ENCODE measurements around the gene PSMB5. TPM values are rescaled to one million over a fixed set of nuclear protein-coding genes. Genes with fewer than 3 reads are reported as not detected.

PSMB5 gene
- 267 and 297 TPM in 2 replicates for total RNA-seq (2014; rRNA removed; shearing (Covaris generic))

DNA sequence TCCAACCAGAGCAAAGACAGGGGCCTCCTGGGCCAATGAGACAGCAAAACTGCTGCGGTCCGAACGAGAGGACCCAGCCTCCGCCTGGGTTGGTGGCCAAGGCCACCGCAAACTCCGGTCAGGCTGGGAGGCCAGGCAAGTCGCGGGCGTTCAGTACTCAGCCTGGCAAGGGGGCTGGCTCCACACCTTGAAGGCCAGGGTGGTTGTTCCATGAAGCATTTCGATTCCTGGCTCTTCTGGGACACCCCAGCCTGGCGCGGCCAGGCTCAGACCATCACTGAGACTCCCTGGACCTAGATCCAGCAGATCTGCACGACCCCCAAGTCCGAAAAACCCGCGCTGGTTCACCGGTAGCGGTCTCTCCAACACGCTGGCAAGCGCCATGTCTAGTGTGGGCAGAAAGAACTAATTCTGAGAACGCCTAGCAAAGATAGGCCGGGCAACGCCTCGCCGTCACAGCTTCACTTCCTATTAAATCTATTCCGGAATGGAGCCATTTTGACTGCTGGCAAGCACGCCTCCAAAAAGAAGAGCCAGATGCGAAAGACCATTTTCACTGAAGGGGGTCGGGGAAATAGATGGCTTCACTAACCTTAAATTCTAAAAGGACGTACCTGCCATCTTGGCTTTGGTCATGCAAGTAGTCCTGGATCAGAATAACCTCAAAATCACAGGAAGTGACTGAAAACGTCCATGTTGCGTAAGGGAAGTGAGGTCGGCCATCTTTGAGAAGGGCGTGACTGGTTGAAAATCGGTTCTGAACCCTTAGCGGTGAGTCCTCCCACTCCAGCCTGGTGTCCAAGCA lies at the start of gene PSMB5:
Gene PSMB5 (minus strand): TSS at position 403 of the 805 bp plus-strand sequence. CDS start 19 bp downstream, at position 384.
- DNase-seq (ENCODE audit: low read depth), result peak; percentile 96

DNA sequence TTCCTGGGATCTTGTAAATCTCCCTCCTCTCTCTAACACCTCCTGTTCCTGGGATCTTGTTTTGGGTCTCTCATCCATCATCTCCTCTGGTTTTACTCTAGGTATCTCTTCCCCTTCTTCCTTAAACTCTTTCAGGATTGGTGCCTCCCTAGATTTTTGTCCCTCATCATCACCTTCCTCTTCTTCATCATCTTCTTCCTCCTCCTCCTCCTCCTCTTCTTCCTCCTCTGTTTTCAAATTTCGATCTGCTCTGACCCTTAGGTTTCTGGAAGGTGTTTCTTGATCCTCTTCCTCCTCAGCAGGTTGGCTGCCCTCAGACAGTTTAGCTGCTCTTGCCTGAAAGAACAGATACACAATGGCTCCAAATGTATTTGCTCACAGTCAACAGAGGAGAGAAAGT lies 45.8 kb upstream of the PSMB5 start:
- no peak for DNase-seq (ENCODE audit: low read depth)

DNA sequence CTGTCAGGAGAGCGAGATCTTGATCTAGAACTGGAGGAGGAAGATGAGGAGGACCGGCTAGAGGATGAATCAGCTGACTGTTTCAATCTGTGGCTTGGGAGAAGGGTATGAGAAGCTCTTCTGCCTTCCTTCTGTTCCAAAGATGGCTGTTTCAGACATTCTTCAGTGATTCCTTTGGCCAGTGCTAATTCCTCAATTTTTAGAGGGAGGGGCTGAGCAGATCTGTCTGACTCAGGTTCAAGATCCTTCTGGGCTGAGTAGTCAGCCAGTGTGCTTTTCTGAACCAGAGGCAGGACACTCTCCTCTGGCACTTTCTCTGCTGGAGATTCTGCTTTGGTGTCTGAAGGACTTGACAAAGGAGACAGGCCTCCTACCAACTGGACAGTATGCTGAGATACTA lies 45.0 kb upstream of the PSMB5 start:
- peak; percentile 21 for DNase-seq (ENCODE audit: low read depth)

DNA sequence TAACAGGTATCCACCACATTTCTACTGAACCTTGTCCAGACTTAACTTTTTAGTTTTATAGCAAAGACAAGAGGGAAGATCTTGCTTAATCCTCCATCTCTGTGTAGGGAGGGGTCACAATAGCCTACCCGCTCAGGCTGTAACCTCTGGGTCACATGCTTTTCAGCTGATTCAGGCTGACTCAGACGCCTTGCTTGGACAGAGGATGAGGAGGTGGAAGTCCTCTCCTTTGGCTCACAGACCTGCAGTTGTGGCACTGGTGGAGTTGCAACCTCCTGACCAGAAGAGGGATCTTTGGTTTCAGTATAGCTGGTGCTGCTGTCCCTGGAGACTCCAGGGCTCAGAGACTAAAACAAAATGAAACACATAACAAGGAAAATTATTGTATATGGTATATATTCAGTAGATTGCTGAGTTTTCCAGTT lies 44.0 kb upstream of the PSMB5 start:
- peak; percentile 96 for DNase-seq (ENCODE audit: low read depth)

DNA sequence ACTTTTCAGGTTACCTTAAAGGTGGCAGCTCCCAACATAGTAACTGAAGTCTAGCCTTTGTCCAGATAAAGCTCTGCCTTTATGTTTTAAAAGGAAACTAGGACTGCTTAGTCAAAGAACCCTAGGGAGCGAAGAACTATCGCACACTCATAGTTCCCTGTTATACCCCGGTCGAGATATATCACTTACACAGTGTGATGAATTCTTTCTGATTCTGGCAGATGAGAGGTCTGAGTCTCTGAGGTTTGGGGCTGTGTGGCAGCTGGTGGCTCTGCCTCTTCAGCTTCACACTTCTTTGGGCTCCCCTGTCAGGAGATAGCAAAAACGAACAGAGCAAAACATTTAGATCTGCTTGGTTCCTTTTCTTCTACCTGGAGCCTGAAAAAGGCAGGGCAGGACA lies 43.3 kb upstream of the PSMB5 start:
- DNase-seq (ENCODE audit: low read depth), result no peak

DNA sequence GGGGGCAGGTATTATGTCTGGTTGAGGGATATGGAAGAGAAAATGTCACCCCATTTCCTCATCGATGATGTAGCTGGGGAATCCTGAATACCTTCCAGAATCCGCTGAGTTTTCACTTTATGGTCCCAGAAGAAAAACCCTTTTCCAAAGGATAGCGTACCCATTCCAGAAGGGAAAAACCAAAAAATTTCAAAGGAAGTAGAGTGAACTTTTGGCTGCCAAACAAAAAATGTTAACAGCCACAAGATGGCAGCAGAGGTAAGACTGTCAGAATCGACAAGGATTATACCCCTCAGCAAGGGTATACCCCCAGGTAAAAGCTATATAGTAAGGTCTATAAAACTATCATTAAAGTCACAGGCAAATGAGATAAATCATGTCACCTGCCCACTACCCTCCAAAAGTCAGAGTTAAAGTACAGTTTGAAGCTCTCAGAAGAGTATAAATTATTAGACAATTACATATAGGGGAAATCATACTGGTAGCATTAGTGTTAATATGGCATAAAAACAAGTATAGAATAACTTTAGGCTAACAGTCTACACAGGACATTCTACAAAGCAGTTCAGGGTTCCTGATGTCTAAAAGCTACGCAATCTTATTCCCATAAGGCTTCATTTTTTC lies 42.2 kb upstream of the PSMB5 start:
- DNase-seq (ENCODE audit: low read depth), result peak; percentile 34

DNA sequence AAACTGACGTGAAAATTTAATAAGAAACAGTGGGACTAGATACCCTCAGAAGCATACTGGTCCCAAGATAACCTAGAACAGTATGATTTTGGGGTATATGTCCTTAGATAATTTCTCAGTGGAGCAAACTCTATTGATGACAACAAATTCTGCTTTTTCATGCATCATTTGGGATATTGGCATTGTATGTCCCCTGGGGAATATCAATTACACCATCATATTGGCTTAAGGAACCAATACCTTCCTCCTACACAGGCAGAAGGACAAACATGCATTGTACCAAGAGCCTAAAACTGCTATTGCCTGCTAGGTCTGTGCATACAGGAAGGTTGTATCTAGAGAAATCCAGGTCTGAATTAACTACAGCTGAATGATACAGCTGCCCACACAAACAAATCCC lies 40.2 kb upstream of the PSMB5 start:
- DNase-seq (ENCODE audit: low read depth), result no peak

DNA sequence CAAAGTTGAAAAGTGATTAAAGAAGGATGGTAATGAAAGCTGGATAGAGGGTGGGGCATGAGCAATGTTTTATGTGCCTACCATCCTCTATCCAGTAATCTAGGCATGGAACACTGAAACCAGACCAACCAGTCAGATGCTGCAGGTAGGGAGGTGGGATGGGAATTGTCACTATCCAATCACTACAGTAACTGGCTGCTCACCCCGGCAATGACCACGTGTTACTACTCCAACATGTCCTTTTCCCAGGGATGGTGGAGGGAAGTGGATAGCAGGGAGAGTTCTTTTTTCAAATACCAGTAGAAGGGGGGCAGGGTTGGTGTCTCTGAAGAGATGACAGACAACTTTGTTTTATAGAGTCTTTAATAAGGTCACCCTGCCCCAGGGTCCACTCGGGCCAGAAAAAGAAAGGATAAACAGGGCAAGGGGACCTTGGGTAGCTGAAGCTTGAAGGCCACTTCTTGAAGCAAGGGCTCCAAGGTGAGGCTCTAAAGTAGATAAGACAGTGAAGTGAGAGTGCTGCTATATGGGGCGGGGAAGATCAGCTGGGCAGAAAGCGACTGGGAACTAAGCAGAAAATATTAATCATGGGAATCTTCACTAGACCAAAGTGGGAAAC lies 37.3 kb upstream of the PSMB5 start:
- peak; percentile 43 for DNase-seq (ENCODE audit: low read depth)

DNA sequence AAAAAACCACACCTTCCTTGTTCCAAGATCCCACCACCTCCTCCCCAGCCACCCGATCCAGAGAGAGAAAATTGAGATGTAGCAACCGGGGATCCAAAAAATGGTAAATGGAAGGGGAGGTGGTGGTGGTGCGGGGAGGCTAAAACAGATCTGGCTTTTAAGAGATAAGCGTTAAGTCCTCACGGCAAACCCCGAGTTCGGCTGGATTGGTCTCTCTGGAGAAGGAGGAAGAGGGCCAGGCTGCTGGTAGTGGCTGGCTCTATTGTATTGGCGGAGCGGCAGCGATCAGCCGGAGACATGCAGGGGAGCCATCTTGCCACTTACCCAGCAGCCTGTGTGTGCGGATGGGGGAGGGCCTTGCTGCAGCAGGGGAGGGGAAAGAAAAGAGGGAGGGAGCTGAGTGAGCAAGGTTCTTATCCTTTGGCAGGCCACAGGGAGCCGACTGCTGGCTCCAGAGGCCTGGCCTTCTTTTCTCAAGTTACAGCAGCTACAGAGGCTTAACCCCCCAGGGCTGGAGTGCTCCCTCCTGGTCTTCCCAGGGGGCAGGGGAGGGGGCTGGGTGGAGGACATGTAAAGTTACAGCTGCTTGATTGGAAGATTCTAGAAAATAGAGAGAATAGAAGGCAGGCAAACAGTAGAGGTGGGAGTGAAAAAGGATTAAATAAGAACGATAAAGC lies 36.7 kb upstream of the PSMB5 start:
- DNase-seq (ENCODE audit: low read depth), result peak; percentile 90

DNA sequence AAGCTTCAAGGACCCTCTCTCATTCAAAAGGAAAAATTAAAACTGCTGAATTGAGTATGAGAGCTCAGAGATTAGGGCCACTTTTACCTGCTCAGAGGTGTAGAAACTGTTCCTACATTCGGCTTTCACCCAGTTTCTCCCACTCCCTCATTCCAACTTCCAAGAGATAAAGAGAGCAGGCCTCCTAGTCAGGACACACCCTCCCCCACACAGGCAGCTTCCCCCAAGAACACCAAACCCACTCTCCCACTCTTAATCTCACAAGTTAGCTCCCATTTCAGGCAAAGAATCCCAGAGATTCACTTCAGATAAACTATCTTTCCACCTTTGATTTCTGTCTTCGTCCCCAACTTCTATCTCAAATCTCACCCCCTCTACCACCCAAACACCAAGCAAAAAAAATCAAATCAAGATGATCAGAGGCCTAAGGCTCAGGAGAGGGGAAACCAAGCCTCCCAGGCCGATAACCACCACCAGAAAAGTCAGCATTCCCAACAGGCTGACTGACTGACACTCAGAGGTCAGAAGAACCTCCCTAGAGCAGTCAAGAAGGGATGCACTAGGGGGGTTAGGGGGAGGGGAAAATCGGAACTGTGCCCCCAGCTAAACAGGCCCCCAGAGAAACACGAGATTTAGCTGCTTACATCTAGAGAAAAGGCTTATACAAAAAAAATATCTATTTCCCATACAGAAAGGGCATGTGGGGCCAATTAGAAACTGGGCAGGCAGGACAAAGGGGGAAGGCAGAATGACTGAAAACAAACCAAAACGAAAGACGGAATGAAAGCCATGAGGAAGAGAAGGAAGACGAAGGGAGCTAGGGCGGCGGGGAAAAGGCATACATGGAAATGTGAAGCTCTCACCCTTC lies 35.8 kb upstream of the PSMB5 start:
- DNase-seq (ENCODE audit: low read depth), result no peak

DNA sequence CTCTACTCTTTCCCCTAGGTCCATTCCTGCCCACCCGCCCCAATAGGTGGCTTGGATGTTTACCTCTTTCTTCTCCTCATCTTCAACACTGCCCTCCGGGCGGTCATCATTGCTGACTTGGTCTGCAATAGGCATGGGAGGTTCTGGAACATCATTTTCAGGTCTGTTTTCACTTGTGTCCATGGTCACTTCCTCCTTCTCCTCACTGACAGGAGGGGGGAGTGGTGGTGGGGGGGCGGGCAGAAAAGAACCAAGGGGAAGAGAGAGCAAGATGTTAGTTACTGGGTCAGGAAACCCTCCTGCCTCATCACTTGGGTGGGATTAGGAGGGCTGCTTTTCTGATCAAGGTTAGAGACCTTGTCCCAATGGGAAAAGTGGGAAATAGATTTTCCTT lies 34.7 kb upstream of the PSMB5 start:
- DNase-seq (ENCODE audit: low read depth), result no peak

DNA sequence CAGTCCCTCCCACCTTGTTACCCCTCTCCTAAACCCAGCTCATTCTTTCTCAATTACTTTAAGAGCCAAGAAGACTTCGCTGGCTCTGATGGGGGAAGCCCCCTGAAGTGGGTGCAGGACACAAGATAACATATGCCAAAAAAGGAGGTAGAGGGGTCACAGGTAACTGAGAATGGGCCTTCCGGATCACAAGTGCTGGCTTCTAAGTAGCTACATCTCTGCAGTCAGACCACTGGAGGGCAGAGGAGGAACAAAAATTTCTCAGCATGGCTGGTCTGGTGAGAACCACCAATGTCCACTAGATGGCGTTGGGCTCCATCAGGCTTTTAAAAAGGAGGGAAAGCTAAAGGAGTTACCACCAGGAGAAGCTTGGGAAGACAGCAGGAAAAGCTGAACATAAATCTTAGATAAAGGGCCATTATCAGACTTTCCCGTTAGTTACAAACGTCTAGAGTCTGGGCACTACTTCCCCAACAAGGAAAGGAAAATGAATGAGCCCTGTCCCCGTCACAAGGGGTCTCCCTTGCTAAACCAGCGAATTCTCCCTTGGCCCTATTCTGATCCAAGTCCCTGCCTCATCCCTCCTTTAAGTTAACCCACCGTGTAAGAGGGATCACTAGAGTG lies 34.2 kb upstream of the PSMB5 start:
- DNase-seq (ENCODE audit: low read depth), result peak; percentile 91

DNA sequence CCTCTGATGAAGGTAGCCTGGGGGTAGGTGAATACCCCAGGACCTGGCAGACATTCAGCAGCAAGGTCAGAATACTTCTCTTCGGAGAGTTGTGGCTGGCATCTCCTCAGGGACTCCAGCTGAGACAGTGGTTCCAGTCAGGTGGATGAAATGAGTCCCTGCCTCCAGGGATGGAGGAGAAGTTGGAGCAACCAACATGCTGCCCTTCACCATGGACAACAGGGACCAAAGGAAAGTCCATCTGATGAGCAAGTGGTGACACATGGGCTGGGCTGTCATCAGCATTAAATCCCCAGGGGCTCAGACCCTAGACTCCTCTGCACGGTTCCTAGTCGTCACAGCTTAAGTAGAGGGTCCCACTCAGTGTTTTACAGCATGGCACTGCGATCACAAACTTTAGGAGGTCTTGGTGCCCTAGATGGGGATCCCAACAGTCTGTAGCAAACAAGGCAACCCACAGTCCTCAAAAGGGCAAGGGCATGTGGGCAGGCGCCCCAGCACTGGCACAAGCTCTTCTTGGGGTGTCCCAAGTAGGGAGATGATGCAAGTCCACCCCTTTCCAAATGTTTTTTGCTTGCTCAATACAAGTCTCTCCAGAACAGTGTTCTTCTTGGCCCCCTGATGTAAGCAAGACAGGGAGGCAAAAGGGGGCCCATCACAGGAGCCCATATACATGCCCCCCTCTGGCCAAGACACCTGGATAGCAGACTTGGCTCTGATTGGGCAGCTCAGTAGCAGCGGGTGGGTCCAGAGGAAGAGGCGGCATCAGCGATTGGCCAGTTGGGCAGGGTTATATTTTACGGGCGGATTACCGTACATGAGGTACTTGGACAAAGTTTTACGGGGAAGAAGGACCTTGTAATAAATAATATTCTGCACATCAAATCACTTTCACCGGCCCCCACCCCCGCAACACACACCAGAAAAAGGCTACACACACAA lies 33.4 kb upstream of the PSMB5 start:
- DNase-seq (ENCODE audit: low read depth), result no peak

DNA sequence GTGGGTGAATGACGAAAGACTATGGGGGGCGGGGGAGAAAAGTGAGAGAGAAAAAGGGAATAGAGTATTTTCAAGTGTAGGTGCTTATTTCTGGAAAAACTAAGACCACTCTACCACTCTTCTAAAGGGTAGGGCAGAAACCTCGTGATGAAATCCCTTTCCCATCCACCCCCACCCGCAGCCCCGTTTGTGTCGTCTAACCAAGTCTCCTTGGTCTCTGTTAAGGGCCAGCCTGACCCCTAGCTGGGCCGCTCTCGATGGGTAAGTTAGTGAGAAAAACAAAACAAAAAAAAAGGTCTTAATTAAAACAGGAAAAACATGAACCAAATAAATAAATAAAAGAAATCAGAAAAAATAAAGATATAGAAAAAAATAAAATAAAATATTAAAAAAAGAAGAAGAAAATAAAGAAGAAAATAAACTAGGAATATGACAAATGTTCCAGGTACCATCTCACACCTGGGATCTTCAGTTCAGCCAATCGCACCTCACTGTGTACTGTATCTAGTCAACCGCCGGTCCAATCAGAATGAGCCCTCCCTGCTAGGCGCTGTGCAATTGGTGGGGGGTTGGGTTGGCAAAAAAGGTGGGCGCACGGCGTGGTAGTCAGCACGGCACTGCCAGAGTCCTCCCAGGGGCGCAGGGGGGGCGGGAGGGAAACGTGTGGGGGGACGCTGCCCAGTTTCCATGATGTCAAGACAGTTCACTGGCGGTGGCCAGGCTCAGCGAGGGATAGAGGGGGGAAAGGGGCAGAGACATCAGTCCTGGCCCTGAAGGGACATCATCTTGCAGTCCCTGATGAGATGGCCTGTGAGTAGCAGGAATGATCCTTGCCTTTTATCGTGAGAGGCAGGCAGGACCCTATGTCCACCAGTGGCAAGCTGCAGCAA lies 32.4 kb upstream of the PSMB5 start:
- DNase-seq (ENCODE audit: low read depth), result no peak

DNA sequence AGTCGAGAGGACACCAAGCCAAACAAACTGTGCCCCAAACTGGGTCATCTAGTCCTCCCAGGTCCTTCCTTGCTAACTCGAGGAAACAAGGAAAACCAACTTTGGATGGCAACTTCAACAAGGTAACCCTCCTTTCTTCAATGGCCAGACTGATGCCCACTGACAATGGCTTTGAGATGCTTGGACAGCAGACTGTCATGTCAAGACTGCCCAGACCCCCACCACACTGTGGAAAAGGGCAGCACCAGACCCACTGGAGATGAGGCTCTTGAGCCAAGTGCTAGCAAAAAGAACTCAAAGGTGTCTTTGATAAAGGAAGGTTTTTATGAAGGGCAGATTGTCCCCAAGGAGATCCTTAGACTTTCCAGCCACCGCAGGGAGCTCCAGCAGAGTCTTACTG lies 31.7 kb upstream of the PSMB5 start:
- DNase-seq (ENCODE audit: low read depth), result no peak

DNA sequence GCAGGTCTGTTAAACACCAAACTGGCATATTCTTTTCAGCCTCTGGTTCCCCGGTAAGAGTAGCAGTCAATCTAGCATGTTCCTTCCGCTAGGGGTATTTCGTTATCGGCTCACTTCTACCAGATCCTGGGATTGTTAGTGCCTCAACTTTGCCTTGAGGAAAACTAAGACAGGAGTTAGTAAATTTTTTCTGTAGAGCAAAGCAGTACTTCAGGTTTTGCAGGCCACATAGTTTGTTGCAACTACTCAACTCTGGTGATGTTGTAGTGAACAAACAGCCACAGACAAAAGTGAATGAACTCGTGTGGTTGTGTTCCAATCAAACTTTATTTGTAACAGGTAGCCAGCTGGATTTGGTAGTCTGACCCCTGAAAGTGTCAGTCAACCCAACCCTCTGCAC lies 28.9 kb upstream of the PSMB5 start:
- no peak for DNase-seq (ENCODE audit: low read depth)

DNA sequence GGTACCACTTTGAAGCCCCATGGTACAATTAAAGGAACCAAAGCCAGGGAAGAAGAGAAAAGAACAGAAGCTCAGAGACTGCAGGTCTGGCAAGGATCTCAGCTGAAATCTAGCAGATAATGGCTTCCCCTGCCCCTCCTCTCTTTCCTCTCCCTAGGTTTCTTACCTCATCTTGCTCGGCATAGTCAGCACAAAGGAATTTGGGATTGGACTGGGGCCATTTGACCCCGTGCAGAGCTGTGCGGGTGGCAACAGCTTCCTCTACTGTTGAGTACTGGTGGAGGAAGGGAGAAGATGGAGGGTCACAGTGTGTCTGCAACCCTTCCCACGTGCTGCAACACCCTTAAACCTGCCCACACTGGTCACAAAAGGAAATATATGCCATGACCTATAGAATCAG lies 27.3 kb upstream of the PSMB5 start:
- peak; percentile 96 for DNase-seq (ENCODE audit: low read depth)

DNA sequence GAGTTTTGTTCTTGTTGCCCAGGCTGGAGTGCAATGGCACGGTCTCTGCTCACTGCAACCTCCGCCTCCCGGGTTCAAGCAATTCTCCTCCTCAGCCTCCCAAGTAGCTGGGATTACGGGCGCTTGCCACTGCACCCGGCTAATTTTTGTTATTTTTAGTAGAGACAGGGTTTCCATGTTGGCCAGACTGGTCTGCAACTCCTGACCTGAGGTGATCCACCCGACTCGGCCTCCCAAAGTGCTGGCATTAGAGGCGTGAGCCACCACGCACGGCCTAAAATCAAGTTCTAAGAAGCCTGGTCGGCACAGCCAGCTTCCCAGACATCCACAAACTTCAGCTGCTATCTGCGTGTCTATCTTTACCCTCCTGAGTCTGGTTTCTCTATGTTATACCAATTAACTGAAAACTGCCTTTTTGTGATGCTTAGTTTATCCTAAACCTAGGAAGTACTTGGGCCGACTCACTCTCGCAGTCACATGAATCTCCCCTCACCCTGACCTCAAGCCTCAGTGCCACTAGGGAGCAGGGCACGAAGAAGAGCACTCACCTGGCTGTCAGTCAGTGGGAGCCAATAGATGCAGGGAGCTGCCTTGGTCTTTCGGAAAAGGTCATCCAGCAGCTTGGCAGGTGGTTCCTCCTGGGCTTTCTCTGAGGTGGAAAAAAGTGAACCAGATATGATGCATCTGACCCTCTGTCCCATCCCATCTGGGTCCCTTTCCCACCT lies 26.0 kb upstream of the PSMB5 start:
- no peak for DNase-seq (ENCODE audit: low read depth)
